NCI-H1436 (cell line): Measurements from ENCODE around the gene KEL.

Source experiments
- DNase-seq: peaks from one replicate; lab custom pipeline; 2025; lab: John Stamatoyannopoulos, UW

The KEL gene

GRCh38 chr7:142930126-142930730 is 31.9 kb downstream of the KEL start:
- no peak for DNase-seq

- no peak for DNase-seq
Measured at GRCh38 chr7:142927949-142928348, 34.2 kb downstream of the KEL start.

- DNase-seq, result no peak
Measured at GRCh38 chr7:142927085-142927745, 34.9 kb downstream of the KEL start.

- no peak for DNase-seq
Measured at GRCh38 chr7:142925413-142925812, 36.8 kb downstream of the KEL start.

GRCh38 chr7:142923391-142923790 is 38.8 kb downstream of the KEL start:
- no peak for DNase-seq

- DNase-seq, result no peak
Measured at GRCh38 chr7:142919656-142920055, 42.5 kb downstream of the KEL start.

- DNase-seq, result no peak
Measured at GRCh38 chr7:142918901-142919300, 43.3 kb downstream of the KEL start.

- no peak for DNase-seq
Measured at GRCh38 chr7:142917447-142917846, 44.7 kb downstream of the KEL start.

GRCh38 chr7:142916508-142916907 is 45.7 kb downstream of the KEL start:
- DNase-seq, result no peak

- no peak for DNase-seq
Measured at GRCh38 chr7:142915315-142915714, 46.8 kb downstream of the KEL start.

- DNase-seq, result no peak
Measured at GRCh38 chr7:142914121-142914520, 48.0 kb downstream of the KEL start.

GRCh38 chr7:142913566-142913965 is 48.6 kb downstream of the KEL start:
- DNase-seq, result no peak

GRCh38 chr7:142913051-142913450 is 49.1 kb downstream of the KEL start:
- DNase-seq, result no peak

GRCh38 chr7:142910481-142910880 is 51.7 kb downstream of the KEL start:
- DNase-seq, result no peak

- no peak for DNase-seq
Measured at GRCh38 chr7:142910031-142910433, 52.1 kb downstream of the KEL start.

GRCh38 chr7:142908921-142909890 is 53.0 kb downstream of the KEL start:
- no peak for DNase-seq

GRCh38 chr7:142908290-142908689 is 53.9 kb downstream of the KEL start:
- no peak for DNase-seq

GRCh38 chr7:142906643-142907042 is 55.5 kb downstream of the KEL start:
- no peak for DNase-seq

GRCh38 chr7:142905759-142906158 is 56.4 kb downstream of the KEL start:
- no peak for DNase-seq

GRCh38 chr7:142904128-142904527 is 58.0 kb downstream of the KEL start:
- DNase-seq, result no peak

GRCh38 chr7:142901426-142902259 is 60.5 kb downstream of the KEL start:
- DNase-seq, result no peak

- DNase-seq, result no peak
Measured at GRCh38 chr7:142899661-142900060, 62.5 kb downstream of the KEL start.
